ENCODE measurements around the gene CTSO.
"Not testable (repeated sequence)": the region's sequence is repeated elsewhere in the genome, so short reads cannot be mapped to it uniquely, and the experiment has no call there.

Gene CTSO

DNA sequence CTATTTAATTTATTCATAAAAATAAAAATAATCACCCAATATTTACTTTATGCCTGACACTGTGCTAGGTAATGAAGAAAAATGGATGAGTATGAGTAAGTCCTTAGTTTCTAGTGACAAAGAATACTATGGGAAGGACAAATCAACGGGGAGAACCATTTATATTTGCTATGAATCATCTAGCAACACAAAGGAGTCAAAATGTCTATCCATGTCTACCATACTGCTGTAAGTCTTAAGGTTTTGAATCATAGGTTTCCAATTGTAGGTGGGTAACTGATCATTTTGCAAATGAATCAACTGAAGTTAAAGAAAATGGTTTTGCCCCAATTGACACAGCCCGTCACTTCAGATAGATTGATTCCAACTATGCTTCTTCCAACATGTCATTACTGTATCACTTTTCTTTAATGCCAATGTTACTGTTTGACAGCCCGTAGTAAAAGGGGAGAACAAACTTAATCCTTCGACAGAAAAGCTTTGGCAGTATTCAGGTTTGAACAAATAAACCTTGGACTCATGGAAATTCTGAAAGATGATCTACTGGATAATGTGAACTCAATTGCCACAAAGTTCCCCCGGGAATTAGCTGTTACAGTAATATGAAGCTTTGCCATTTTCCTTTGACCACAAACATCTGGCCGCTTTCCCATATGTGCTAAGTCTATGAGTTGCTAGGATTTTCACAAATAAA, 47.0 kb downstream of the CTSO start:
- no peak for DNase-seq (ENCODE audit: low spot score)

DNA sequence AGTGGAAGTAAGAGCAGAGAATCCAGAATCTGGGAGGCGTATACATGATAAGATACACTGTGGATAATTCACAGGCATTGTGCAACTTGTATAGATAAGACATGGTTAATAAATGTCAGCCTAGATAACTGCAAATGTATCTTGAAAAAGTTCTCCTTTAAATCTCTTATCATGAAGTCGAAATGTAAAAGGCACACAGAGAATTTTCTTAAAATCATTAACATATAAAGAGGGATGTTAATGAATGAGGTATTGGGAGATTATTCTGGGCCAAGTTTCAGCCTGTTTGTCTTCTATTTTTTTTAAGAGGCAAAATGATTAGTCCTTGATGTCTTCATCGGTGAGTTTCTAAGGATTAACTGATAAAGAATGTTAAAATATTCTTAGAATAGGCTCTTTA, 49.3 kb downstream of the CTSO start:
- DNase-seq (ENCODE audit: low spot score): no peak

DNA sequence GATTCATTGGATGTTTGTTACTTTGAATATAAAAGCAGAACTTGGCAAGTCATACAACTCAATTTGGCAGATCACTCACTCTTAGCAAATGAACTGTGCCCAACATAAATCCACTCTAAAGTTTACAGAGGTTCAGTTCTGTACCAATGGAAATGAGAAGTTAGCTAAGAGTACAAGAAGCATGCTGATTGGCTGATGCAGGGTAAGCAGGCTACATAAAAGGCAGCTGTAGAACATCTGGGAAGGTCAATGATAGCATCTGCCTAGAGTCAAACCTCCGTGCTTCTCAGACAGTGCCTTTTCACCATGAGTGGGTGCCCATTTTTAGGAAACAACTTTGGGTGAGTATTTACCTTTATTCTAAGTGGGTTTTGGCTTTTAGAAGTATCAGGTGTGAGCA, 50.2 kb downstream of the CTSO start, which contains the start of gene TDO2:
TSS of gene TDO2 (plus strand) at position 244 of the 400 bp plus-strand sequence. CDS start at position 307, 63 bp downstream.
- DNase-seq (ENCODE audit: low spot score): no peak

DNA sequence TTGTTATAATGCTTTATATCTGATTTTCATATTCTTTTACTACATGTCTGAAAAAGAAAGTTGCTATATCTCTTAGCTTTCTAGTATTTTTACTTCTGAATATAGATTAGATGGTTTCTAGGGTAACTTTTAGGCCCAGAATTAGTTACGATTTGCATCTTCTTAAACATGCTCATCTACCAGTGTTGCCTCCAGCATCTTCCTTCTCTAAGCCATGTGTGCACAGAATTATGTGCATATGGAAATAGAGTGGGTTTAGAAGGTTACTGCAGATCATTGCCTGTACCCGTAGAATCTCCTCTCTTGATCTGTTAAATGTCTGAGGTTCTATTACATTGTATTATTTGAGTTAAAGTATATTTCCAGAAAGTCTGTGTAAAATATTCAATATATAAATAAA, 52.7 kb downstream of the CTSO start:
- DNase-seq (ENCODE audit: low spot score): no peak

DNA sequence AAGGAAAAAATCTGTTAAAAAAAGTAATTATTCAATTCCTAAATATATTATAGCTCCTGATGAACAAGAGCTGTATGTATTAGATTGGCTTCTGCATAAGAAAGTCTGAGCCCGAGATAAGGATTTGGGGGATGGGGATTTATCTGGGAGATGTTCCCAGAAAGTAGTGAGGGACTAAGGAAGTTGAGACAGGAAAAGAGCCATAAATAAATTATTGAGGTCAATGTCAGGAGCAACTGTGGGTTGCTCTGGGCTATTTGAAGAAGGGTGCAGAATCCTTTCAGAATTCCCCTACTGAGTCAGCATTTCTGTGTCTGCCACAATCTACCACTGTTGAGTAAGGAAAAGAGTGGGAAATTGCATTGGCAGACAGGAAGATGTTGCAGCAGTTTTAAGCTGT, 53.3 kb downstream of the CTSO start:
- no peak for DNase-seq (ENCODE audit: low spot score)

DNA sequence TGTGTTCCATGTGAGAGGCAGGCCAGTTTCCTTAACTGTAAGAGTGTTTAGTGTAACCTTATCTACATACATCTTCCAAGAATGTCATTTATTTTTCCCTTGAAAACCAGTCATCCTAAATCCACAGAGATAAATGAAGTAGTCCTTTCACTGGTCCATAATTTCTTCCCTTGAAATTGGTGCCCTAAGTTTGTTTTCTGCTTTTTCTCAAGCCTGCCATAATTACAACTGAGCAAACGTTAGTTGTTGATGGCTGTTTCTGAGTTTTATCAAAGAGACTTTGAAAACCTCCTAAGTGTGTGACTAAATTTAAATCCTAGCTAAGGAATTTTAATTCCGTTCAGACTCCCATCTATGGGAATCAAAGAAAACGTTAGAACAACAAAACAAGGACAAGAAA, 53.8 kb downstream of the CTSO start:
- DNase-seq (ENCODE audit: low spot score): no peak

DNA sequence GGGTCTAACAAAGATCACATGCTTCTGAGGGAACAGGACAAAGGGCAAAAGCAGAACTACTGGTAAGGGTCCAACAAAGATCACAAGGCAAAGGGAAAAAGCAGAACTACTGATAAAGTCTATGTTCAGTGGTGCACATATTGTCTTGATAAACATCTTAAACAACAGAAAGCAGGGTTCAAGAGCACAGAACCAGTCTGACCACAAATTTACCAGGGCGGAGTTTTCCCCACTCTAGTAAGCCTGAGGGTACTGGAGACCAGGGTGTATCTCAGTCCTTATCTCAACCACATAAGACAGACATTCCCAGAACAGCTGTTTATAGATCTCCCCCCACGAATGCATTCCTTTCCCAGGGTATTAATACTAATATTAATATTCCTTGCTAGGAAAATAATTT, 55.3 kb downstream of the CTSO start:
- not testable (repeated sequence) for DNase-seq (ENCODE audit: low spot score)

DNA sequence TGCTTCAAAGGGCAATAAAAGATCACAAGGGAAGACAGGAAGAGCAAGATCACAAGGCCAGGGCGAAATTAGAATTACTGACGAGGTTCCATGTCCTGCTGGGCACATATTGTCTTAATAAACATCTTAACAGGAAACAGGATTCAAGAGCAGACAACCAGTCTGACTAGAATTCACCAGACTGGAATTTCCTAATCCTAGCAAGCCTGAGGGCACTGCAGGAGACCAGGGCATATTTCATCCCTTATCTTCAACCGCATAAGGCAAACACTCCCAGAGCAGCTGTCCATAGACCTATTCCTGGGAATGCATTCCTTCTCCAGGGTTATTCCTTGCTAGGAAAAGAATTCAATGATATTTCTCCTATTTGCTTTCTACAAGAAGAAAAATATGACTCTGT, 62.6 kb downstream of the CTSO start:
- DNase-seq (ENCODE audit: low spot score): no peak

DNA sequence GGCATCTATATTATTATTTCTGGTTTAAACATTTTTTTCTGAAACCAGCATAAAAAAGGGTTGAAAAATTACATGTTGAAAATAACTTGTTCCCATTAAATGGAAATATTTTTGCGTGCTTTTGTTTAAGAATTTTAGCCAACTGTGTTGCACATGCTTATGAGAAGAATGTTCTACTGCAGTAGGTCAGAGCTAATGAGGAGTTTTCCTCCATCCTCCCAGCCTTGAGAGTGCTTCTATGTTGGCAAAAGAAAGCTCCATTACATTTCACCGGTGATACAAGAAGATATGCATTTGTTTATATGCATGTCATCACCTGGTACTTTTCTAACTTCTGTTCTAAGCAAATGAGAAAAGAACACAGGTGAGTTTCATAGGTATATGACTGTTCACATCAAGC, 63.7 kb downstream of the CTSO start:
- DNase-seq (ENCODE audit: low spot score): no peak

DNA sequence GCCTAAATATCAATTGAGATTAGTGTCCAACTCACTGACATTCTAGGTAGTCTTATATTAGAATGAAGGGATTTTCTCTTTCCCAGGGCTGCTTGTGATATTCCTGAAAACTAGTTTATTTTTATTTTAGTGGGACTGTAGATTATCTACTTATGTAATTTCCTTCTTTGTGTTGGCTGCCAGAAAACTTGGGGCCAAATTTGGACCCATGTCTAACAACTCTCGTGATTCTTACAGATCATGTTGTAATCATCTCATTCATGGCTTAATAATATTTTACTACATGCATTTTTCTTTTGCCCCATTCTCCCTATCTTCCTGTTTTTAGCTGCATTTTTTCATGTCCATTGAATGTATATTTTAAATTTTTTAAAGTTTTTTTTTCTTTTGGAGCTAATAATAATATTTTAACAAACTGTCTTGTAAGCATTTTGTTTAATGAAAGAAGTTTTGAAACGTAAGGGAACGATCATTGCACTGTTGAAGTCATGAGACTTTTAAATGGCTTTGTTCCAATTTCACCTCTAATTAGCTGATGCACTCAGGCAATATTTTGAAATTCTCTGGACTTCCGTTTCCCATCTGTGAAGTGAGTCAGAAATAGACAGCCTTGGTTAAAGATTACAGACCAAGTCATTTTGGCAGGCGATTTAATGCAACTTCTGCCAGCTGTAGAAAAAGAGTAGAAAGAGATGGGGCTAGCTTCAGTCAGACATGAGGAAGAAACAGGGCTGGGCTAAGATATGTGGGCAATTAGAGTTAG, 64.5 kb downstream of the CTSO start:
- no peak for DNase-seq (ENCODE audit: low spot score)

DNA sequence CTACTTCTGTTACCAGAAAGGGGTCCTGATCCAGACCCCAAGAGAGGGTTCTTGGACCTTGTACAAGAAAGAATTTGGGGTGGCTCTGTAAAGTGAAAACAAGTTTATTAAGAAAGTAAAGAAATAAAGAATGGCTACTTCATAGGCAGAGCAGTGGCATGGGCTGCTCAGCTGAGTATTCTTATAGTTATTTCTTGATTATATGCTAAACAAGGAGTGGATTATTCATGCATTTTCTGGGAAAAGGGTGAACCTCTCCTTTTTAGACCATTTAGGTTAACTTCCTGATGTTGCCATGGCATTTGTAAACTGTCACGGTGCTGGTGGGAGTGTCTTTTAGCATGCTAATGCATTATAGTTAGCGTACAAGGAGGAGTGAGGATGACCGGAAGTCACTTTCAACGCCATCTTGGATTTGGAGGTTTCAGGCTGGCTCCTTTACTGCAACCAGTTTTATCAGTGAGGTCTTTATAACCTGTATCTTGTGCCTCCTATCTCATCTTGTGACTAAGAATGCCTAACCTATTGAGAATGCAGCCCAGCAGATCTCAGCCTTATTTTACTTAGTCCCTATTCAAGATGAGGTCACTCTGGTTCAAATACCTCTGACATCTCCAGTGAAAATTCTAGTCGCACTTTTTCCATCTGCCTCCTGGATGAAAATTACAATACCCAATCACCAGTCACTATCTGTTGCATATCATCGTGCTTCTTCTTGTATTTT, 65.7 kb downstream of the CTSO start:
- DNase-seq (ENCODE audit: low spot score): no peak

DNA sequence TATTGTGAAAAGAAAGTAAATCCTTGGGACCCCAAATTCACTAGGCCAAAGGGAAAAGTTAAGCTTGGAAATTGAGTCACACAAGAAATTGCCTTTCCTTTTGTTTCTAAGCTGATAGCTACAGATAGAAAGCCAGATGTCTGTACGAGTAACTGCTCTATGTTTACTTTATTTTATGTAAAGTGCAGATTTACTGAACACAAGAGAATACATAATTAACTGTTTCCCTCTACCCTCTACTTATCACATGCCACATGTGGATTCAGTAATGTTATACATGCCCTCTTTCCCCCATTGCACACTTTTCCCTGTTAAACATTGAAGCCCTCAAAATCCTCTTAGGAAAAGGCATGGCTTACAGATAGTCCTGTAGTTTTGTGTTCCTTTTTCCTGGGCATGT, 66.6 kb downstream of the CTSO start:
- no peak for DNase-seq (ENCODE audit: low spot score)

DNA sequence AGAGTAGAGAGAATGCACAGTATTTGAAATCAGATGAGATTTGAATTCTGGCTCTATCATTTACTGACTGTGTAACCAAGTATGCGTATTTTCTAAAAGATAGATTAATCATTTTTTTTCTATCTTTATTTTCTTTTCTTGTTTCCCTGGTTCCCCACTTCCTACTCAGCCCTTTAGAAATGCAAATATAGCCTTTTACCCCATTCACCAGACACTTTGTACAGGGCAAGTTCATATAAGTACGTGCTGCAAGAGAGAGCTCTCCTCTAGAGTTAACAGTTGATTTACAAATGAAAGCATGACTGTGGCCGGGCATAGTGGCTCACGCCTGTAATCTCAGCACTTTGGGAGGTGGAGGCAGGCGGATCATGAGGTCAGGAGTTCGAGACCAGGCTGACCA, 68.0 kb downstream of the CTSO start:
- DNase-seq (ENCODE audit: low spot score): no peak

DNA sequence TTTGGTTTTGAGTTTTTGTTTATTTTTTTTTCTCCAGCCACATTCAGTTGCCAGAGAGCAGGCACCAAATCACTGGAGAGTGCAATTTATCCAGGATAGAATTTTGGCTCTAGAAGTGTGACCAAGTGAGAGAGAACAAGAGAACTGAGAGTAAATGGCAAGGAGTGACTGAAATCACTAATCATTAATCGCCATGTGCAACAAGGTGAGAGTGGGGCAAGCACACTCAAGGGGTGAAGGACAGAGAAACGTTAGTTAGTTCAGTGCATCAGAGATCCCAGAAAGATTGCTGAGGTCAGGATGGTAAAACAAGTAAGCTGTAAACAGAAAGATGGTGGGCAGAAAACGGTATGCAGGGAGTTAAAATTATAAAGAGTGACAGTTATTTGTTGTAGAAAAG, 69.8 kb downstream of the CTSO start:
- DNase-seq (ENCODE audit: low spot score): no peak

DNA sequence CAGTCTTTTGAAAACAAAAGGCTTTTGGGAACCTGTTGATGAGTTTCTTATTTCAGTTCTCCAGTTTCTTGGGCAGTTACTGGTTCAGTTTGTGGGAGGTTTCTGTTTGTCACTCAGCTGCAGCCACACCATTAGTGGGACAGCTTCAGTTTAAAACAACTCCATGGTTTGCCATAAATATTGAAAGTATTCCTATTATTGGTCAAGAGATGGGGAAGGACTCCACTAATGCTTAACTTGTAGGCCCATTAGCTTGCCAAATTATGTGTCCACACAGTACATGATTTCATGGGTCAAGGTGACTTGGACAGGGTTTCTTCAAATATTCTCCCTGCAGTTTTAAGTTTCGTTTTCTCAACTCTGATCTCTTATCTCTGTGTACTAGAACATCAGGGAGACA, 72.1 kb downstream of the CTSO start:
- DNase-seq (ENCODE audit: low spot score): no peak

DNA sequence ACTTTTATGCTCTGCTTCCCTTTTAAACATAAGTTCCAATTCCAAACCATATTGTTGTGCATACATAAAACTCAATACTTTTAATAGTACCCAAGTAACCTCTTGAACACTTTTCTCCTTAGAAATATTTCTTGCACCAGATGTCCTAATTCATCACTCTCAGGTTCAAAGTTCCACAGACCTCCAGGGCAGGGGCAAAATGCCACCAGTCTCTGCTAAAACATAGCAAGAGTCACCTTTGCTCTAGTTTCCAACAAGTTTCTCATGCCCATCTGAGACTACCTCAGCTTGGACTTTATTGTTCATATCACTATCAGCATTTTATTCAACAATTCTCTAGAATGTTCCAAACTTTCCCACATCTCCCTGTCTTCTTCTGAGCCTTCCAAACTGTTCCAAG, 73.9 kb downstream of the CTSO start:
- DNase-seq (ENCODE audit: low spot score): no peak

DNA sequence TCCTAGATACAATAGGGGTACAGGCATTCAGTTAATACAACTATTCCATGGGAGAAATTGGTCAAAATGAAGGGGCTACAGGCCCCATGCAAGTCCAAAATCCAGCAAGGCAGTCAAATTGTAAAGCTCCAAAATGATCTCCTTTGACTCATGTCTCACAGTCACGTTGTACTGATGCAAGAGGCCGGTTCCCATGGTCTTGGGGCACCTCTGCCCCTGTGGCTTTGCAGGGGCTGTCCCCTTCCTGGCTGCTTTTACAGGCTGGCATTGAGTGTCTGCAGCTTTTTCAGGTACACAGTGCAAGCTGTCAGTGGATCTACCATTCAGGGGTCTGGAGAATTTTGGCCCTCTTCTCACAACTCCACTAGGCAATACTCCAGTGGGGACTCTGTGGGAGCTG, 75.1 kb downstream of the CTSO start:
- no peak for DNase-seq (ENCODE audit: low spot score)

DNA sequence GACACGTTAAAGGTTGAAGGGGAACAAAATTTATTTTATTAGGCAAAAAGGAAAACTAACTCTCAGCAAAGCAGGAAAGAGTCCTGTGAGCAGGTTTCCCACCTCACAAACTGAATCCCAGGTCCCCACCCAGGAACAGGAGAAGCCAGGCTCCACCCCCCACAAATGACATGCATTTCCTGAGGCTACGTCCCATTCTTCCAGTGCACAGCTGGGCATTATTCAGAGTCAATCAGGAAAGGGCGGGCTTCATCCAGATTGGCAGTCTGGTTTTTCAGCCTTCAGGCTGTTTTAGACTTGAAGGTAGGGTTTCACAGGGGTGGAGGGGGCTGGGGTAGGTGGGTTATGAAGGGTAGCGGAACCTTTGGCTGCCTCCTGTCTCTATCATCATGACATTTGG, 75.7 kb downstream of the CTSO start:
- no peak for DNase-seq (ENCODE audit: low spot score)

DNA sequence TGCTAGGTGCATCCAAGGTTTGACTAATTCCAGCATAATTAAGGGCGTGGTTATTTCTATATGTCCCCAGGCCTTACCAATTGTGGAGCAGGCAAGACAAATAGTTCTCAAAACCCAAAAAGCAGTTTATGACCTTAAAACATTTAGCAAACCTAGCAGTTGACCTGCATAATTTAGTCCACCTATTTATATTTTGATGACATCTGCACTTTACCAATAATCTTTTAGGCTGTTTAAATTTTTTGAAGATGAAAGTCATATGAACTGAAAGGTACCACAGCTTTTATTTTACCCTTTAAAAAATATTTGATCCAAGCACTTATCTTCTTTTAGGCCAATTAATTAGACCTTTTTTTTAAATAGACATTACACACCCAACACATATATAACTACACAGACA, 77.8 kb downstream of the CTSO start:
- DNase-seq (ENCODE audit: low spot score): no peak

Data from NAMALWA (cell line).